ENCODE results near the gene EPN2. TPM values are rescaled to one million over a fixed set of nuclear protein-coding genes. Genes with fewer than 3 reads are reported as not detected.

The EPN2 gene
- total RNA-seq, 3 donors from 2014 or later (not counting 1 experiment from before 2014, with no cell fraction given): 2.0 to 13.8 (median 4.9) TPM

DNA sequence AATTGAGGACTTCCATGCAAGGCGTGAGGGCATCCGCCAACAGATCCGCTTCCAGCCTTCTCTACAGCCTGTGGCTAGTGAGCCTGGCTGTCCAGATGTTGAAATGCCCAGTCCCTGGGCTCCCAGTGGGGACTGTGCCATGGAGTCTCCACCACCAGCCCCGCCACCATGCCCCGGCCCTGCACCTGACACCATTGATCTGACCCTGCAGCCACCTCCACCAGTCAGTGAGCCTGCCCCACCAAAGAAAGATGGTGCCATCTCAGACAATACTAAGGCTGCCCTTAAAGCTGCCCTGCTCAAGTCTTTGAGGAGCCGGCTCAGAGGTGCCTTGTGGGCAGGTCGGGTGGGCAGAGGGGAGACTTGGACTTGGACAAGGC, 144.2 kb downstream of the EPN2 start:
- Mint-ChIP-seq H3K4me3 (no peak overlapping the region), H3K27me3 (ENCODE audit: low read depth in 2 of 2) (no peaks in the 10 kb centered on the region), H3K36me3 (no peaks in the 10 kb centered on the region), H3K4me1 (peaks cover 26 to 50% of the 10 kb centered on the region in 2 donors), H3K9me3 (no peaks in the 10 kb centered on the region), H3K27ac (no peak overlapping the region)
- ATAC-seq (no peak), DNase-seq (no peak)
- WGBS (ENCODE audit: insufficient coverage): 97% methylated on average over 7 of the region's 7 CpGs
- Histone ChIP-seq H3K4me1 (ENCODE audit: control insufficient read depth, insufficient read depth, low read length) (peaks cover 24% of the 10 kb centered on the region), H3K27ac (ENCODE audit: low read length) (no peak overlapping the region), H3K36me3 (ENCODE audit: control insufficient read depth, insufficient read depth, low read length) (peaks cover 48% of the 10 kb centered on the region), H3K9me3 (ENCODE audit: control insufficient read depth, insufficient read depth, low read length) (no peaks in the 10 kb centered on the region), H3K4me3 (ENCODE audit: low read length) (no peak overlapping the region), H3K27me3 (ENCODE audit: control insufficient read depth, insufficient read depth, low read length) (no peaks in the 10 kb centered on the region)
- TF ChIP-seq CTCF (IDR thresholded peaks at IDR 0.05): no peak
- intact Hi-C loops (cut with micrococcal nuclease): no loop called here

- Histone ChIP-seq H3K4me3 (ENCODE audit: low read length) (no peak overlapping the region), H3K36me3 (ENCODE audit: control insufficient read depth, insufficient read depth, low read length) (peaks cover 48% of the 10 kb centered on the region), H3K9me3 (ENCODE audit: control insufficient read depth, insufficient read depth, low read length) (no peaks in the 10 kb centered on the region), H3K27me3 (ENCODE audit: control insufficient read depth, insufficient read depth, low read length) (no peaks in the 10 kb centered on the region), H3K4me1 (ENCODE audit: control insufficient read depth, insufficient read depth, low read length) (peaks cover 25% of the 10 kb centered on the region), H3K27ac (ENCODE audit: low read length) (no peak overlapping the region)
- no peak for ATAC-seq
- Mint-ChIP-seq H3K9me3 (no peaks in the 10 kb centered on the region), H3K4me1 (peaks cover 24 to 51% of the 10 kb centered on the region in 2 donors), H3K27ac (no peak overlapping the region), H3K4me3 (no peak overlapping the region), H3K36me3 (no peaks in the 10 kb centered on the region), H3K27me3 (ENCODE audit: low read depth in 2 of 2) (no peaks in the 10 kb centered on the region)
- TF ChIP-seq CTCF (IDR thresholded peaks at IDR 0.05): no peak
- 95% methylated on average over 31 of the region's 31 CpGs for WGBS (ENCODE audit: insufficient coverage)
- DNase-seq: no peak
- intact Hi-C loops (cut with micrococcal nuclease): no loop called here
Measured at GRCh38 chr17:19381741-19382444, 144.7 kb downstream of the EPN2 start.

GRCh38 chr17:19382531-19383444, 145.6 kb downstream of the EPN2 start:
- H3K27ac Mint-ChIP-seq: no peak overlapping the region
- Histone ChIP-seq H3K27me3 (ENCODE audit: control insufficient read depth, insufficient read depth, low read length) (no peaks in the 10 kb centered on the region), H3K4me3 (ENCODE audit: low read length) (no peak overlapping the region), H3K9me3 (ENCODE audit: control insufficient read depth, insufficient read depth, low read length) (no peaks in the 10 kb centered on the region), H3K27ac (ENCODE audit: low read length) (no peak overlapping the region), H3K4me1 (ENCODE audit: control insufficient read depth, insufficient read depth, low read length) (peaks cover 23% of the 10 kb centered on the region), H3K36me3 (ENCODE audit: control insufficient read depth, insufficient read depth, low read length) (peaks cover 48% of the 10 kb centered on the region)
- ATAC-seq (no peak), DNase-seq (no peak)
- intact Hi-C loops (cut with micrococcal nuclease): no loop called here
- no peaks in the 10 kb centered on the region for H3K9me3 Mint-ChIP-seq
- 98% methylated on average over 12 of the region's 13 CpGs for WGBS (ENCODE audit: insufficient coverage)
- H3K27me3 Mint-ChIP-seq (ENCODE audit: low read depth in 2 of 2): peaks cover 0 to under 1% of the 10 kb centered on the region in 2 donors
- H3K4me3 Mint-ChIP-seq: no peak overlapping the region
- no peaks in the 10 kb centered on the region for H3K36me3 Mint-ChIP-seq
- TF ChIP-seq CTCF (IDR thresholded peaks at IDR 0.05): no peak
- peaks cover 16 to 50% of the 10 kb centered on the region in 2 donors for H3K4me1 Mint-ChIP-seq

Data from natural killer cell (primary cell).